Progenitor cell of endocrine pancreas (in vitro differentiated cells): ENCODE data around the gene DGCR6L. TPM values are rescaled to one million over a fixed set of nuclear protein-coding genes. Genes with fewer than 3 reads are reported as not detected.
"Not testable (repeated sequence)": the region's sequence is repeated elsewhere in the genome, so short reads cannot be mapped to it uniquely, and the experiment has no call there.

Experiments
- DNase-seq: peaks from one replicate; pipeline ENCODE4 v3.0.0; 2021; ENCODE audit warnings: low spot score; ENCODE audit not compliant: unreplicated experiment
- H3K27ac Mint-ChIP-seq: 2 replicates; pipeline ENCODE4 v1.8.0; 2021; ENCODE audit warnings: mild to moderate bottlenecking, moderate library complexity, mixed read lengths
- H3K27me3 Mint-ChIP-seq: 2 replicates; pipeline ENCODE4 v1.8.0; 2021; ENCODE audit warnings: mixed read lengths
- H3K36me3 Mint-ChIP-seq: 2 replicates; pipeline ENCODE4 v1.8.0; 2022; ENCODE audit warnings: mixed read lengths; ENCODE audit not compliant: insufficient read depth
- H3K4me1 Mint-ChIP-seq: 2 replicates; pipeline ENCODE4 v1.8.0; 2021; ENCODE audit warnings: low read depth, mixed read lengths
- H3K4me3 Mint-ChIP-seq: 2 replicates; pipeline ENCODE4 v1.8.0; 2021; ENCODE audit warnings: low read depth, mild to moderate bottlenecking, moderate library complexity, mixed read lengths
- H3K9me3 Mint-ChIP-seq: 2 replicates; pipeline ENCODE4 v1.8.0; 2021; ENCODE audit warnings: low read depth, mixed read lengths
- CTCF ChIP-seq: fragments of 200-600 bp; sonication (generic); IDR thresholded peaks from one replicate; pipeline ENCODE4 v1.5.0; 2021; ENCODE audit warnings: antibody characterized with exemption, mild to moderate bottlenecking; ENCODE audit not compliant: unreplicated experiment
- total RNA-seq: library from RNA; stranded (reverse); gene quantifications from 2 replicates; pipeline ENCODE4 v1.2.1, GENCODE V29; 2021

The DGCR6L gene
- total RNA-seq, 1 donor from 2014 or later = 41.0 TPM

- Mint-ChIP-seq H3K27me3 (peaks cover 6% of the 10 kb centered on the region), H3K27ac (no peak overlapping the region), H3K4me1 (peaks cover 4% of the 10 kb centered on the region), H3K9me3 (no peaks in the 10 kb centered on the region), H3K4me3 (no peak overlapping the region), H3K36me3 (no peaks in the 10 kb centered on the region)
- no peak for TF ChIP-seq CTCF
- DNase-seq = no peak
These were observed 46.1 kb downstream of the DGCR6L start for GRCh38 chr22:20273758-20274181.

DNA sequence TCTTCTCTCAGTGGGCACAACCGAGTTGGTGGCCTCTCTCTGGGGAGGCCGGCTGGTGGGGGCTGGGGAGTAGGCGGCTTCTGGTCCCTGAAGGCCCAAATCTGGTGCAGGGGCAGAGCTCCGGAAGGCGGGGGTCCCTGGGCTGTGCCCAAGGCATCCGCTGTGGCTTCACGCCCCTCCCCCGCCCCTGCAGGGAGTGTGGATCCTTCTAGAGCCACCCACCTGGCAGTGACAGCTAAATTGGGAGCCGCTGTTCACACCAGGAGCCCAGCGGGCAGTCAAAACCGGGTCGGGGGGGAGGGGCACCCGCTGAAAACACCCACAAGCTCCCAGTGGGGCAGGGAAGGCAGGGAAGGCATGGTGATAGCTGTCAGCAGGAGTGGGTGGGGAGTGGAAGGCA is 47.2 kb downstream of the DGCR6L start:
- Mint-ChIP-seq H3K9me3 (no peaks in the 10 kb centered on the region), H3K36me3 (no peaks in the 10 kb centered on the region), H3K27ac (no peak overlapping the region), H3K4me3 (no peak overlapping the region), H3K4me1 (peaks cover 6% of the 10 kb centered on the region), H3K27me3 (peaks cover 6% of the 10 kb centered on the region)
- TF ChIP-seq CTCF = no peak
- DNase-seq = no peak

DNA sequence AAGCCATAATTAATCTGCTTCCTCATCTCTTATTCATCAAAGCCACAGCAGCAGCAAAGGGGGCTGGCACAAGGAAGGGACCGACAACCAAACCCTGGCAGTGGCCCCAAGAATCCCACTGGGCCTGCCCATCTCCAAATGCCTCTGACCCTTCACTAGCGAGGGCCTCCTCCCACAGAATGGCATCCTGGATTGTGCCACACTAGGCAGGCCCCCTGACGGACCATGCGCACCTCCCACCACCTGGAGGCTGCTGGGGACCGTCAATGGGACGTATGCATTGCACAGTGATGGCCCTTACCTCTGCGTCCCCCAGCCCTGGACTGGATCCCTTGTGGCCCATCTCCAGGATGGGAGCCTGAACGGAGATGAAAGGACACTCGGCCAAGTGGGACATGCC is 47.7 kb downstream of the DGCR6L start:
- Mint-ChIP-seq H3K9me3 (no peaks in the 10 kb centered on the region), H3K27me3 (peaks cover 6% of the 10 kb centered on the region), H3K36me3 (no peaks in the 10 kb centered on the region), H3K4me3 (no peak overlapping the region), H3K4me1 (peaks cover 6% of the 10 kb centered on the region), H3K27ac (no peak overlapping the region)
- DNase-seq = no peak
- TF ChIP-seq CTCF = no peak

GRCh38 chr22:20271114-20271994 is 48.5 kb downstream of the DGCR6L start:
- no peaks in the 10 kb centered on the region for H3K9me3 Mint-ChIP-seq
- no peak for DNase-seq
- peaks cover 6% of the 10 kb centered on the region for H3K27me3 Mint-ChIP-seq
- no peak for TF ChIP-seq CTCF
- H3K4me1 Mint-ChIP-seq = peaks cover 9% of the 10 kb centered on the region
- H3K4me3 Mint-ChIP-seq = no peak overlapping the region
- H3K36me3 Mint-ChIP-seq = no peaks in the 10 kb centered on the region
- no peak overlapping the region for H3K27ac Mint-ChIP-seq

- not testable (repeated sequence) for H3K9me3 Mint-ChIP-seq, DNase-seq, H3K4me3 Mint-ChIP-seq, H3K36me3 Mint-ChIP-seq, H3K27me3 Mint-ChIP-seq, H3K27ac Mint-ChIP-seq
- H3K4me1 Mint-ChIP-seq = peaks cover 11% of the 10 kb centered on the region
These were observed 49.4 kb downstream of the DGCR6L start for GRCh38 chr22:20270190-20271113.

- not testable (repeated sequence) for DNase-seq, H3K4me3 Mint-ChIP-seq, H3K36me3 Mint-ChIP-seq, H3K9me3 Mint-ChIP-seq, H3K27ac Mint-ChIP-seq, H3K27me3 Mint-ChIP-seq
- peaks cover 14% of the 10 kb centered on the region for H3K4me1 Mint-ChIP-seq
These were observed 50.2 kb downstream of the DGCR6L start for GRCh38 chr22:20269673-20270072.

DNA sequence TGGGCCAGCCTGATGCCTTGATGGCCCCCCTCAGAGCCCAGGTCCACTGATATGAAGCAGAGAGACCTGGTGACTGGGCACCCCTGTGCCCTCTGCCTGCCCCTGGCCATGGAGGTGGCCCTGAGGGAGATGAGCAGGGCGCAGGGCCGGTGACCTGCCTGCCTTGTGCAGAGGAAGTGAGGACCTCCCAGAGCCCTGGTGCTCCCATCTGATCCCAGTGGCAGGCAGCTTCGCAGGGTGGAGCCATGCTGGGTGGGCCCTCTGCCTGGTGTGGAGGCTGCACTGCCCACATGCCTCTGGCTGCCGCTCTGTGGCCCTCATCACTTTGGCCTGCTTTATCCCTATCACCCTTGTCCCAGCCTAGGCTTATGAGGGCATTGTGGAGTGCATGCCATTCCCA is 50.7 kb downstream of the DGCR6L start:
- not testable (repeated sequence) for H3K27ac Mint-ChIP-seq, DNase-seq, H3K27me3 Mint-ChIP-seq, H3K4me3 Mint-ChIP-seq, H3K36me3 Mint-ChIP-seq, H3K9me3 Mint-ChIP-seq
- H3K4me1 Mint-ChIP-seq = peaks cover 17% of the 10 kb centered on the region
